Measurements from ENCODE around the gene PARVA.
A peak's percentile ranks its signal among the peaks of the same experiment; 100 is the strongest.

DNA sequence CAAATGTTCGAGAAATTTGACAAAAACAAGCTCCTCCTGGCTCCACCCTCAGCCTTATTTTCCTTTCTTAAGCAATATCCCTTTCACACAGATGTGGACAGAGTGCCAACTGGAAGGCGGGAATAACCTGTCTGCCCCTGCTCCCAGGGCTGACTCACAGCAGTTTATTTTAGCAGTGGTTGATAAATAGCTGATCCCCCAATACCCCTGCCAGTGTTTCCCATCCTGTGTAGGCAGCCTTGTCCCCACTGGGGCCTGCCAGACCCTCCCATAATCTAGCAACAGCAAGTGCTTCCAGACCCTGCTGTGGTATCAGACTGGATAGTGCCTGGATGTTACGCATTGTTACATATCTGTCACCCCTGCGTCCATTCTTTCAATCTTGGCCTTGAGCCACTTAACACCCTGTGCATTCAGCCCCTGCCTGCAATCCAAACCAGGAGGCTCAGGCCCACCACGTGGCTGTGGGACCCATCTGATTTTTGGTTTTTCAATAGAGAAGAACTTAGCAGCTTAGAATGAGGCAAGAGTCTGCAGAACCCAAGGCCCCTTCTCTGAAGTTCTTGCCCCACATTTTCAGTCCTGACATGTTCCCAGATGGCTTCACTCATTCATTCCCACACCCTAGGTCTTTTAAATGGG is 53.7 kb downstream of the PARVA start:
- TF ChIP-seq, protein P1, sequence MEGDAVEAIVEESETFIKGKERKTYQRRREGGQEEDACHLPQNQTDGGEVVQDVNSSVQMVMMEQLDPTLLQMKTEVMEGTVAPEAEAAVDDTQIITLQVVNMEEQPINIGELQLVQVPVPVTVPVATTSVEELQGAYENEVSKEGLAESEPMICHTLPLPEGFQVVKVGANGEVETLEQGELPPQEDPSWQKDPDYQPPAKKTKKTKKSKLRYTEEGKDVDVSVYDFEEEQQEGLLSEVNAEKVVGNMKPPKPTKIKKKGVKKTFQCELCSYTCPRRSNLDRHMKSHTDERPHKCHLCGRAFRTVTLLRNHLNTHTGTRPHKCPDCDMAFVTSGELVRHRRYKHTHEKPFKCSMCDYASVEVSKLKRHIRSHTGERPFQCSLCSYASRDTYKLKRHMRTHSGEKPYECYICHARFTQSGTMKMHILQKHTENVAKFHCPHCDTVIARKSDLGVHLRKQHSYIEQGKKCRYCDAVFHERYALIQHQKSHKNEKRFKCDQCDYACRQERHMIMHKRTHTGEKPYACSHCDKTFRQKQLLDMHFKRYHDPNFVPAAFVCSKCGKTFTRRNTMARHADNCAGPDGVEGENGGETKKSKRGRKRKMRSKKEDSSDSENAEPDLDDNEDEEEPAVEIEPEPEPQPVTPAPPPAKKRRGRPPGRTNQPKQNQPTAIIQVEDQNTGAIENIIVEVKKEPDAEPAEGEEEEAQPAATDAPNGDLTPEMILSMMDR (IDR thresholded peaks at IDR 0.05): no peak
- TF ChIP-seq POLR2A (IDR thresholded peaks at IDR 0.05): no peak
- peak; percentile 58 to 77 (median 74) for TF ChIP-seq POLR2AphosphoS5 (IDR thresholded peaks at IDR 0.05)

All from sigmoid colon (tissue), 4 donors.